ENCODE measurements around the gene CAMK1D.

The CAMK1D gene

GRCh38 chr10:12811826-12812225 is 462.5 kb downstream of the CAMK1D start:
- no peak for ATAC-seq
- no peak for TF ChIP-seq ZFP30 (CRISPR knock-in tag; IDR thresholded peaks at IDR 0.05)
- TF ChIP-seq, protein P1, sequence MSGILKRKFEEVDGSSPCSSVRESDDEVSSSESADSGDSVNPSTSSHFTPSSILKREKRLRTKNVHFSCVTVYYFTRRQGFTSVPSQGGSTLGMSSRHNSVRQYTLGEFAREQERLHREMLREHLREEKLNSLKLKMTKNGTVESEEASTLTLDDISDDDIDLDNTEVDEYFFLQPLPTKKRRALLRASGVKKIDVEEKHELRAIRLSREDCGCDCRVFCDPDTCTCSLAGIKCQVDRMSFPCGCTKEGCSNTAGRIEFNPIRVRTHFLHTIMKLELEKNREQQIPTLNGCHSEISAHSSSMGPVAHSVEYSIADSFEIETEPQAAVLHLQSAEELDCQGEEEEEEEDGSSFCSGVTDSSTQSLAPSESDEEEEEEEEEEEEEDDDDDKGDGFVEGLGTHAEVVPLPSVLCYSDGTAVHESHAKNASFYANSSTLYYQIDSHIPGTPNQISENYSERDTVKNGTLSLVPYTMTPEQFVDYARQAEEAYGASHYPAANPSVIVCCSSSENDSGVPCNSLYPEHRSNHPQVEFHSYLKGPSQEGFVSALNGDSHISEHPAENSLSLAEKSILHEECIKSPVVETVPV (CRISPR knock-in tag; IDR thresholded peaks at IDR 0.05): no peak
- no peak for TF ChIP-seq ZFP3 (CRISPR knock-in tag; IDR thresholded peaks at IDR 0.05)
- TF ChIP-seq, protein P2, sequence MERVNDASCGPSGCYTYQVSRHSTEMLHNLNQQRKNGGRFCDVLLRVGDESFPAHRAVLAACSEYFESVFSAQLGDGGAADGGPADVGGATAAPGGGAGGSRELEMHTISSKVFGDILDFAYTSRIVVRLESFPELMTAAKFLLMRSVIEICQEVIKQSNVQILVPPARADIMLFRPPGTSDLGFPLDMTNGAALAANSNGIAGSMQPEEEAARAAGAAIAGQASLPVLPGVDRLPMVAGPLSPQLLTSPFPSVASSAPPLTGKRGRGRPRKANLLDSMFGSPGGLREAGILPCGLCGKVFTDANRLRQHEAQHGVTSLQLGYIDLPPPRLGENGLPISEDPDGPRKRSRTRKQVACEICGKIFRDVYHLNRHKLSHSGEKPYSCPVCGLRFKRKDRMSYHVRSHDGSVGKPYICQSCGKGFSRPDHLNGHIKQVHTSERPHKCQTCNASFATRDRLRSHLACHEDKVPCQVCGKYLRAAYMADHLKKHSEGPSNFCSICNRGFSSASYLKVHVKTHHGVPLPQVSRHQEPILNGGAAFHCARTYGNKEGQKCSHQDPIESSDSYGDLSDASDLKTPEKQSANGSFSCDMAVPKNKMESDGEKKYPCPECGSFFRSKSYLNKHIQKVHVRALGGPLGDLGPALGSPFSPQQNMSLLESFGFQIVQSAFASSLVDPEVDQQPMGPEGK (CRISPR knock-in tag; IDR thresholded peaks at IDR 0.05; ENCODE audit: borderline replicate concordance): no peak
- TF ChIP-seq ARNTL (CRISPR knock-in tag; IDR thresholded peaks at IDR 0.05; ENCODE audit: borderline replicate concordance, low read depth): no peak
- TF ChIP-seq ISL1 (CRISPR knock-in tag; IDR thresholded peaks at IDR 0.05): no peak
- TF ChIP-seq TSHZ2 (CRISPR knock-in tag; IDR thresholded peaks at IDR 0.05): no peak
- TF ChIP-seq OSR1 (CRISPR knock-in tag; IDR thresholded peaks at IDR 0.05): no peak
- no peak for TF ChIP-seq RARB (CRISPR knock-in tag; IDR thresholded peaks at IDR 0.05)
- no peak for TF ChIP-seq ZNF565 (CRISPR knock-in tag; conservative IDR thresholded peaks at IDR 0.05; ENCODE audit: low read depth)
- TF ChIP-seq CSDC2 (CRISPR knock-in tag; IDR thresholded peaks at IDR 0.05): no peak
- TF ChIP-seq, protein P3, sequence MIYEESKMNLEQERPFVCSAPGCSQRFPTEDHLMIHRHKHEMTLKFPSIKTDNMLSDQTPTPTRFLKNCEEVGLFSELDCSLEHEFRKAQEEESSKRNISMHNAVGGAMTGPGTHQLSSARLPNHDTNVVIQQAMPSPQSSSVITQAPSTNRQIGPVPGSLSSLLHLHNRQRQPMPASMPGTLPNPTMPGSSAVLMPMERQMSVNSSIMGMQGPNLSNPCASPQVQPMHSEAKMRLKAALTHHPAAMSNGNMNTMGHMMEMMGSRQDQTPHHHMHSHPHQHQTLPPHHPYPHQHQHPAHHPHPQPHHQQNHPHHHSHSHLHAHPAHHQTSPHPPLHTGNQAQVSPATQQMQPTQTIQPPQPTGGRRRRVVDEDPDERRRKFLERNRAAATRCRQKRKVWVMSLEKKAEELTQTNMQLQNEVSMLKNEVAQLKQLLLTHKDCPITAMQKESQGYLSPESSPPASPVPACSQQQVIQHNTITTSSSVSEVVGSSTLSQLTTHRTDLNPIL (CRISPR knock-in tag; IDR thresholded peaks at IDR 0.05; ENCODE audit: low read depth): no peak
- TF ChIP-seq BACH2 (CRISPR knock-in tag; IDR thresholded peaks at IDR 0.05; ENCODE audit: borderline replicate concordance): no peak

- ATAC-seq: no peak
- TF ChIP-seq, protein P3 (CRISPR knock-in tag; IDR thresholded peaks at IDR 0.05; ENCODE audit: low read depth): no peak
- TF ChIP-seq RARB (CRISPR knock-in tag; IDR thresholded peaks at IDR 0.05) (no peak), ZNF565 (CRISPR knock-in tag; conservative IDR thresholded peaks at IDR 0.05; ENCODE audit: low read depth) (no peak), GLIS3 (CRISPR knock-in tag; IDR thresholded peaks at IDR 0.05) (no peak), BACH2 (CRISPR knock-in tag; IDR thresholded peaks at IDR 0.05; ENCODE audit: borderline replicate concordance) (no peak), OSR1 (CRISPR knock-in tag; IDR thresholded peaks at IDR 0.05) (no peak), ARNTL (CRISPR knock-in tag; IDR thresholded peaks at IDR 0.05; ENCODE audit: borderline replicate concordance, low read depth) (no peak), ZFP30 (CRISPR knock-in tag; IDR thresholded peaks at IDR 0.05) (no peak), ZFP3 (CRISPR knock-in tag; IDR thresholded peaks at IDR 0.05) (no peak), PPARA (CRISPR knock-in tag; IDR thresholded peaks at IDR 0.05; ENCODE audit: borderline replicate concordance) (no peak), ISL1 (CRISPR knock-in tag; IDR thresholded peaks at IDR 0.05) (no peak)
These were observed 463.2 kb downstream of the CAMK1D start for GRCh38 chr10:12812571-12812970.

- TF ChIP-seq PPARA (CRISPR knock-in tag; IDR thresholded peaks at IDR 0.05; ENCODE audit: borderline replicate concordance) (no peak), TSHZ2 (CRISPR knock-in tag; IDR thresholded peaks at IDR 0.05) (no peak), ZNF70 (CRISPR knock-in tag; IDR thresholded peaks at IDR 0.05) (no peak), CSDC2 (CRISPR knock-in tag; IDR thresholded peaks at IDR 0.05) (no peak), OSR1 (CRISPR knock-in tag; IDR thresholded peaks at IDR 0.05) (no peak), ZFP3 (CRISPR knock-in tag; IDR thresholded peaks at IDR 0.05) (no peak), BACH2 (CRISPR knock-in tag; IDR thresholded peaks at IDR 0.05; ENCODE audit: borderline replicate concordance) (no peak), ARNTL (CRISPR knock-in tag; IDR thresholded peaks at IDR 0.05; ENCODE audit: borderline replicate concordance, low read depth) (no peak), RARB (CRISPR knock-in tag; IDR thresholded peaks at IDR 0.05) (no peak), ISL1 (CRISPR knock-in tag; IDR thresholded peaks at IDR 0.05) (no peak), ZC3H10 (CRISPR knock-in tag; IDR thresholded peaks at IDR 0.05) (no peak)
- TF ChIP-seq, protein P2 (CRISPR knock-in tag; IDR thresholded peaks at IDR 0.05; ENCODE audit: borderline replicate concordance): no peak
- TF ChIP-seq, protein P4, sequence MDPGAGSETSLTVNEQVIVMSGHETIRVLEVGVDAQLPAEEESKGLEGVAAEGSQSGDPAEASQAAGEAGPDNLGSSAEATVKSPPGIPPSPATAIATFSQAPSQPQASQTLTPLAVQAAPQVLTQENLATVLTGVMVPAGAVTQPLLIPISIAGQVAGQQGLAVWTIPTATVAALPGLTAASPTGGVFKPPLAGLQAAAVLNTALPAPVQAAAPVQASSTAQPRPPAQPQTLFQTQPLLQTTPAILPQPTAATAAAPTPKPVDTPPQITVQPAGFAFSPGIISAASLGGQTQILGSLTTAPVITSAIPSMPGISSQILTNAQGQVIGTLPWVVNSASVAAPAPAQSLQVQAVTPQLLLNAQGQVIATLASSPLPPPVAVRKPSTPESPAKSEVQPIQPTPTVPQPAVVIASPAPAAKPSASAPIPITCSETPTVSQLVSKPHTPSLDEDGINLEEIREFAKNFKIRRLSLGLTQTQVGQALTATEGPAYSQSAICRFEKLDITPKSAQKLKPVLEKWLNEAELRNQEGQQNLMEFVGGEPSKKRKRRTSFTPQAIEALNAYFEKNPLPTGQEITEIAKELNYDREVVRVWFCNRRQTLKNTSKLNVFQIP (CRISPR knock-in tag; IDR thresholded peaks at IDR 0.05; ENCODE audit: borderline replicate concordance, low read depth): no peak
- no peak for ATAC-seq
These were observed 464.8 kb downstream of the CAMK1D start for GRCh38 chr10:12814166-12814565.

All from SK-N-SH treated with all-trans-retinoic acid at 6 μM for 48 hours (cell line).